ENCODE results near the gene WEE2. TPM values are rescaled to one million over a fixed set of nuclear protein-coding genes. Genes with fewer than 3 reads are reported as not detected.
"Not testable (repeated sequence)": the region's sequence is repeated elsewhere in the genome, so short reads cannot be mapped to it uniquely, and the experiment has no call there.

Gene WEE2
- total RNA-seq, 1 donor from 2014 or later: 1.9 TPM

- DNase-seq (ENCODE audit: low spot score): no peak
Observed at GRCh38 chr7:141712603-141713255, 4.6 kb downstream of the WEE2 start.

- DNase-seq (ENCODE audit: low spot score): no peak
Observed at GRCh38 chr7:141713890-141714289, 5.7 kb downstream of the WEE2 start.

- no peak for DNase-seq (ENCODE audit: low spot score)
Observed at GRCh38 chr7:141714571-141714970, 6.4 kb downstream of the WEE2 start.

- DNase-seq (ENCODE audit: low spot score): no peak
Observed at GRCh38 chr7:141715018-141715417, 6.9 kb downstream of the WEE2 start.

- no peak for DNase-seq (ENCODE audit: low spot score)
Observed at GRCh38 chr7:141715794-141716689, 7.9 kb downstream of the WEE2 start.

DNA sequence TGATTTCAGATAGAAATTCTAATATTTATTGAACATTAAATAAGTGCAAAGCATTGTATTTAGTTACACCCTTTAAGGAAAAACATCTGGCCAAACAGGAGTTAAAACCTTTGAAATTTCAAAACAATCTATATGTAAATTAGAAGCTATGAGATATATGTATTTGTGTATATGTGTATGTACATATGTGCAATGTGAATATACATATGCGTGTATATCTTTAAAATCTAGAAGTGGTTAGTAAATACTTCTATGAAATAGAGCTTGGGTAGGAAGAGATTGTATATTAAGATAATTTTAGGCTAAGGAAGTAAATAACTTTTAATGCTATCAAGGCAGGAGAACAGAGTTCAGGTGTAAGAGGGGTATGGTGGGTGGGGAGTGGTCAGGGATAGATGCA lies 9.3 kb downstream of the WEE2 start:
- no peak for DNase-seq (ENCODE audit: low spot score)

DNA sequence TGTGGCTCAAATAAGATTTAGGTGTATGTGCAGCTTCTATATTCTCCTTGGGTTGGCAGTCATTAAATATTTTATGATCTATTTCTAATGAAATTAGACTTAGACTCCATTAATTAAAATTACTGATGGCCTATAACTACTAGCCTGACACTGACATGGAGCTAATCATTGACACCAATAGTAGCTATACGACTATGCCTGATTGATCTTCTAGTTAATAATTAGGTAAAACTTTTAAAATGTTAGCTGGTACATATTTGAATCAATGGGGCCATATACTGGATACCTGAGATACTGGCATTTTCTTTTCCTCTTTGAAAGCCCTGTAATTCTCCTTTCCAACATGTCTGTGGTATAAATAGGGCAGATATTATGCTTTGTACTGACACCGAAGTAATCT lies 14.4 kb downstream of the WEE2 start:
- no peak for DNase-seq (ENCODE audit: low spot score)

DNA sequence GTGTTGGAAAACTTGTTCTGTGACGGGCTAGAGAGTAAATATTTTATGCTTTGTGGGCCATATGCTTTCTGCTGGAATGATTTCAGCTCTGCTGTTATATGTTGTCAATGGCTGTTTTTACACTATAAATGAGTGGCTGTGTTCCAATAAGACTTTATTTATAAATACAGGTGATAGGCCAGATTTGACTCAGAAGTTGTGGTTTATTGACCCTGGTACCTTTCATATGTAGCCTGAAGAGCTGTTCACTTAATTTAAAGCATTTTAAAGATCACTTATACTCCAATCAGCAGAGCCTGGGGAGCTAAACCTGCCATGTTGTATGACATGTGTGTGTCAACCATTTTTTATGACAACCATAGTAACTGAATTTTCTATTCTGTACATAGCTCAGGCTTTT lies 20.9 kb downstream of the WEE2 start:
- DNase-seq (ENCODE audit: low spot score): no peak

DNA sequence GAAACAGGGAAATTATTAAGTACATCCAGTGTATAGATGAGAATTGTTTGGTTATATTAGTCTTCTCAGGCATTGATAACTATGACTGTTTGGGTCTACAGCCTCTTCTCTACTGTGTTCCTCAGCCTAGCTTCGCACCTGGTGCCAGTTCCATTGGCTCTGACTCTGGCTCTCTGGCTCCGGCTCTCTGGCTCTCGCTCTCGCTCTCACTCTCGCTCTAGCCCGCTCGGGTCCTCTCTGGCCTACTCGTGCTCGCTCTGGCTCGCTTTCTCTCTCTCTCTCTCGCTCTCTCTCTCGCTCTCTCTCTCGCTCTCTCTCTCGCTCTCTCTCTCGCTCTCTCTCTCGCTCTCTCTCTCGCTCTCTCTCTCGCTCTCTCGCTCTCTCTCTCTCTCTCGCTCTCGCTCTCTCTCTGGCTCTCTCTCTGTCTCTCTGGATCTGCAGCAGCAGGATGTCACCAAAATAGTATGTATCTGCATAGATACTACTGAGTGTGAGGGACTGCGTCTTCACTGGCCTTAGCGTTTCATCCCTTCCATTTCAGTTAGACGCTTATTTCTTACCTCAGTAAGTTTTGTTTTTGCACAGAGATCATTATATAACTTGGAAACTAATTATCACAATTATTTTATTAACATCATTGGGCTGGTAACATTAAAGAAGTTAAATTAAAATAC lies 23.5 kb downstream of the WEE2 start:
- DNase-seq (ENCODE audit: low spot score): no peak

DNA sequence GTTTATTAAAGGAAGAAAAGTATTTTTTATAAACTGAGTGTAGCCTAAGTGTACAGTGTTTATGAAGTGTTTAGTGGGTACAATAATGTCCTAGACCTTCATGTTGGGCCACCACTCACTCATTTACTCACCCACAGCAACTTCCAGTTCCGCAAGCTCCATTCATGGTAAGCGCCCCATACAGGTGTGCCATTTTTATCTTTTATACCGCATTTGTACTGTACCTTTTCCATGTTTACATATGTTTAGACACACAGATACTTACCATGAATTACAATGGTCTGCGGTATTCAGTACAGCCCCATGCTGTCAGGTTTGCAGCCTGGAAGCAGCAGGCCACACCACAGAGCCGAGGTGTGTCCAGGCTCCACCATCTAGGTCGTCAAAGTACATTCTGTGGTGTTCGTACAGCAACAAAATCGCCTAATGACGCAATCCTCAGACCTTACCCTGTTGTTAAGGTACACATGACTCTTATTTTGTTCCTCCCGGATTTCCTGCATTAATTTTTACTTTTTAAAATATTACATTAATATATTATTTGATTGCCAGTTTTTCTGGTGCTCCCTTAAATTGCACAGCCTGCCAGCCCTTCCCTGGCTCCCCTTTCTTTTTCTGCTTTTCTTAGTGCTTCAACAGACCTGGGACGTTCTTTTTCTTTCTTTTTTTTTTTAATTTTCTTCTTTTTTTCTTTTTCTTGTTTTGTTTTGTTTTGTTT lies 29.1 kb downstream of the WEE2 start:
- DNase-seq (ENCODE audit: low spot score): no peak

GRCh38 chr7:141737836-141738591 lies 29.9 kb downstream of the WEE2 start, which contains the start of gene SSBP1:
TSS of gene SSBP1 (plus strand) at chr7:141738358. CDS start at chr7:141739167, 809 bp downstream.
- DNase-seq (ENCODE audit: low spot score): peak; percentile 98

GRCh38 chr7:141738592-141739013 lies 30.4 kb downstream of the WEE2 start:
- DNase-seq (ENCODE audit: low spot score): no peak

DNA sequence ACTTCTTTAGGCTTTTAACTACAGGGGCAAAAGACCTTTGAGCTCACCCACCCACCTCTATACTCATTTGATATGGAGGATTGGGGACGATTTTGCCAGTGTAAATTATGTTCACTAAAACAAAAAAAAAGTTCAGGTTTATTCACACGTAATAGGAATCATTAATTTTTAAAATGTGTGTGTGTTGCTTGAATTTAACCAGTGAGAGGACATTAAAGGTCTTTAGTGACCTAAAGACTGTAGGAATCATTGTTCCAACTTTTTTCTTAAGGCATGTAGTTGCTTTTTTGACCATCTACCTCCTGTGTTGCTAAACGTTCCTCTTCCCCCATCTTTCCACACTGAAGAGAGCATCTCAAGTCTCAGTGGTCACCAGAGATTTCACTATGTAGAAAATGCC lies 31.1 kb downstream of the WEE2 start:
- no peak for DNase-seq (ENCODE audit: low spot score)

GRCh38 chr7:141742229-141742628 lies 34.1 kb downstream of the WEE2 start:
- no peak for DNase-seq (ENCODE audit: low spot score)

- no peak for DNase-seq (ENCODE audit: low spot score)
Observed at GRCh38 chr7:141744131-141744530, 36.0 kb downstream of the WEE2 start.

- DNase-seq (ENCODE audit: low spot score): no peak
Observed at GRCh38 chr7:141748396-141748795, 40.2 kb downstream of the WEE2 start.

GRCh38 chr7:141751904-141752303 lies 43.8 kb downstream of the WEE2 start:
- not testable (repeated sequence) for DNase-seq (ENCODE audit: low spot score)

DNA sequence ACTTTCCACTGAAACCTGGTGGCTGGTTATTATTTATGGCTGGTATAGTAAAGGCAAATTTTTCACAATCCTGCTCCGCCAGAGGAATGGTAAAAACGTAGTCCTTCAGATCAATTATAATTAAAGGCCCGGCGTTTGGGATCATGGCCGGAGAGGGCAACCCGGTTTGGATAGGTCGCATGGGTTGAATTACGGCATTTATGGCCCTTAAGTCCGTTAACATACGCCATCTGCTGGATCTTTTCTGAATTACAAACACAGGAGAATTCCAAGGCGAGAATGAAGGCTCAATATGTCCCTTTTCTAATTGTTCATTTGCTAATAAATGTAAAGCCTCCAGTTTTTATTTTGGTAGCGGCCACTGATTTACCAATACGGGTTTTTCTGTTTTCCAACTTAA lies 44.5 kb downstream of the WEE2 start:
- no peak for DNase-seq (ENCODE audit: low spot score)

DNA sequence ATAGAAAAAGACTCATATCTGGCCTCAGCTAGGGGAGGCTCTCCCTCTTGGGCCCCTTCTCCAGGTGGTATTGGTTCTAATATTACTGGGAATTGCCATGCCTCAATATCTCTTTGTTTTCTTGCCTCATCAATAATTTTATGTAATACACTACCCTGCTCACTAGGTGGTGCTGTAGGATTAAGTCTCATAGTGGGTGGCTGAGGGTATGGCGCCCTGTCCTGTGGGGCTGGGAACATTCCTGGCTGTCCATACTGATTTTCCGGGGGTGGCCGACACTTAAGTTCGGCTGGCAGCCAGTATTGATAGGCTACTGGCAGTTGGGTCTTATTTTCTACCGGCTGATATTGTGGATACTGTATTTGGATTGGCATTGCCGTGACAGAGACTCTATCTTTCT lies 46.8 kb downstream of the WEE2 start:
- DNase-seq (ENCODE audit: low spot score): no peak

GRCh38 chr7:141763797-141764196 lies 55.6 kb downstream of the WEE2 start, which contains the start of gene TAS2R3:
TSS of gene TAS2R3 (plus strand) at chr7:141764097. CDS start at chr7:141764159, 62 bp downstream.
- no peak for DNase-seq (ENCODE audit: low spot score)

GRCh38 chr7:141770083-141770583 lies 62.0 kb downstream of the WEE2 start:
- not testable (repeated sequence) for DNase-seq (ENCODE audit: low spot score)
